D341Med (cell line): ENCODE data around the gene SCYGR8.
"Not testable (repeated sequence)": the region's sequence is repeated elsewhere in the genome, so short reads cannot be mapped to it uniquely, and the experiment has no call there.

Experiments
- DNase-seq: peaks from one replicate; pipeline ENCODE4 v3.0.0; 2012; ENCODE audit warnings: low spot score

The SCYGR8 gene, protein sequence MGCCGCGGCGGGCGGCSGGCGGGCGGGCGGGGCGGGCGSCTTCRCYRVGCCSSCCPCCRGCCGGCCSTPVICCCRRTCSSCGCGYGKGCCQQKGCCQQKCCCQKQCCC

DNA sequence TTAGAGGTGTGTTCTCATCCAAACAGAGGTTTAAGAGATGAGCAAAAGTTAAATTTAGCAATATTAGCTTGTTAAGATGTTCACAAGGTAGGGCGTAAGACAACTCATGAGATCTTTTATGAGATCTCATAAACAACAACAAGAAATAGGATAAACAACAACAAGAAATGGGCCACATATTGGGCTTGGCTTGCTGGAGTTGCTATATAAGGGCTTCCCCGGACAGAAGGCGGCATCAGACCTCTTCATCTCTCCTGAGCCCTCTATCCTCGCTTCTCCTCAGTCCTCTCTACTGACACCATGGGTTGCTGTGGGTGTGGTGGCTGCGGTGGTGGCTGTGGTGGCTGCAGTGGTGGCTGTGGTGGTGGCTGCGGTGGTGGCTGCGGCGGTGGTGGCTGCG lies at the start of gene SCYGR8:
TSS of gene SCYGR8 (plus strand) at position 301 of the 400 bp plus-strand sequence. CDS start at position 301, 0 bp downstream.
- no peak for DNase-seq

GRCh38 chr2:227696990-227697679 lies 48.6 kb upstream of the SCYGR8 start:
- DNase-seq = no peak

- no peak for DNase-seq
These were observed 44.1 kb upstream of the SCYGR8 start for GRCh38 chr2:227701556-227701955.

- DNase-seq = no peak
These were observed 42.4 kb upstream of the SCYGR8 start for GRCh38 chr2:227703280-227703732.

GRCh38 chr2:227703961-227704360 lies 41.7 kb upstream of the SCYGR8 start:
- no peak for DNase-seq

DNA sequence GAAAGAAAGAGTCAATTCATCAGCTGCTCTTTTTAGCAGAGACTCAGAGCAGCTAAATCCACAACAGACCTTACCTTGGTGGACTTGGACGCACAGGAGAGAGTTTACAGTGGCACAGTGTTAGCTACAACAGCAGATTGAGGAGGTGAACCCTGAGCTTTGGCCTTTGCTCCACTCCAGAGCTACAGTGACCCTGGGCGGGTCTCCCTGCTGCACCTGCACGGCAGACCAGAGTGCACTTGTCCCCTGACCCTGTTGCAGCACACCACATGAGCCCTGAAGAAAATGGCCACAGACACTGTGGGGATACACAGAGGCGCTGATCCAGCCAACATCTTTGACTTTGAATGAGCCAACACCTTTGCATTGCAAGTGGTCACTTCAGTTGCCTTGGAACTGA lies 38.8 kb upstream of the SCYGR8 start:
- DNase-seq = no peak

DNA sequence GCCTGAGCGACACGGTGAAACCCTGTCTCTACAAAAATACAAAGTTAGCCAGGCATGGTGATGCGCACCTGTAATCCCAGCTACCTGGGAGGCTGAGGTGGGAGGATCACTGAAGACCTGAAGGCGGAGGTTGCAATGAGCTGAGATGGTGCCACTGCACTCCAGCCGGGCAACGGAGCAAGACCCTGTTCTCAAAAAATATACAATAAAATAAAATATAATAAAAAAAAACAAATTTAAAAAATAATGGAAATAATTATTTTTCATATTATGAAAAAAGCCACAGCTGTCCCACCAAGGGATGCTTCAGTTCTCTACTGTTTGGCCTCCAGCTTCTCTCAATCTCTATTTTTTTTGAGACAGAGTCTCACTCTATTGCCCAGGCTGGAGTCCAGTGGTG lies 38.3 kb upstream of the SCYGR8 start:
- no peak for DNase-seq

- DNase-seq = no peak
These were observed 34.7 kb upstream of the SCYGR8 start for GRCh38 chr2:227710986-227711385.

DNA sequence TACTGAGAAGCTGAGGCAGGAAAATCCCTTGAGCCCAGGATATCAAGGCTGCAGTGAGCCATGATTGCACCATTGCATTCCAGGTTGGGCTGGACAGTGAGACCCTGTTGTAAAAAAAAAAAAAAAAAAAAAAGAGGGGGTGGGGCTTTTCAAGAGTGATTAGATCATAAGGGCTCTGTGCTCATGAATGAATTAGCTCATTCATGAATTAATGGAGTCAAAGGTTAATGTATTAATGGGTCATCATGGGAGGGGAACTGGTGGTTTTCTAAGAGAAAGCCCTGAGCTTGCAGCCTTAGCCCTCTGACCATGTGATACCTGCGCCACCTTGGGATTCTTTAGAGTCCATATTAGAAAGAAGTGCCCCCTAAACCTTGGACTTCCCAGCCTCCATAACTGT lies 32.4 kb upstream of the SCYGR8 start:
- no peak for DNase-seq

- DNase-seq = no peak
These were observed 29.2 kb upstream of the SCYGR8 start for GRCh38 chr2:227716501-227716900.

DNA sequence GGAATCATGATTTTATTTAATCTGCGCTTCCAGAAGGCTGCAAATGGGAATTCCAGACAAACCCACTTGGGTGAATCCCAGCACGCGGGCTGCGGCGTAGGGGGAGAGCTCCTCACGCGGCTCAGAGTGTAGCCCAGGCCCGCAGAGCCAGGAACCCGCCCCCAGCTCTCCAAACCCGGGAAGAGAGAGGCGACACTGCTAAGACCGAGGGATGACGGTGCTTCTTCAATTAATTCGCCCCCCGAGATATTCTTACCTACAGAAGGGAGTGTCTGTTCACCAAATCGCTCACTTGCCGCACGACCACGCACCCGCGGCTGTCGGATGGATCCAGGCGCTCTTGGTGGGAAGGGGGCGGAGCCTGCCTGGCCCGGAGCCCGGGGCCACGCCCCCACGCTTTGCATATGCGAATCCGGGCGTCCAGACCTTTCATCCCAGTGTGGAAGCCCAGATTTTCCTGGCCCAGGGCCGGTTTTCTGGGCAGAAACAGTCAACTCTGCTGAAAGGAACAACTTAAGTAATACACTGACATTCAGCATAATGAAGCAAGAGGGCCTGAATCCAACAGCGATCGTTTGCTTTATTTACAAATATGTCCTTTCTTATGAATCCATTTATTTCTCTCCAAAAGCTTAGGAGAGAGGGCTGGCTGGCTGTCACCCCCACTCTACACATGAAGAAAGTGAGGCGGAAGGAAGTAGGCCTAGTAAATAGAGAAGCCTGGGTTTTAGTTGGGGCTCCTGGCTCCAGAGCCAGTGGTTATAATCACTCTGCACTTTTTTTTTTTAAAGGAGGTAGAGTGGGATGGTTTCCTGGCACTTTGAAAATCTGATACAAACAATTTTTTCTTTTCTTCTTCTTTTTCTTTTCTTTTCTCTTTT lies 27.8 kb upstream of the SCYGR8 start, which contains the start of gene SLC19A3:
TSS of gene SLC19A3 (minus strand) at position 342 of the 881 bp plus-strand sequence. CDS start 15,710 bp downstream, outside the sequence.
- DNase-seq = peak; percentile 83

DNA sequence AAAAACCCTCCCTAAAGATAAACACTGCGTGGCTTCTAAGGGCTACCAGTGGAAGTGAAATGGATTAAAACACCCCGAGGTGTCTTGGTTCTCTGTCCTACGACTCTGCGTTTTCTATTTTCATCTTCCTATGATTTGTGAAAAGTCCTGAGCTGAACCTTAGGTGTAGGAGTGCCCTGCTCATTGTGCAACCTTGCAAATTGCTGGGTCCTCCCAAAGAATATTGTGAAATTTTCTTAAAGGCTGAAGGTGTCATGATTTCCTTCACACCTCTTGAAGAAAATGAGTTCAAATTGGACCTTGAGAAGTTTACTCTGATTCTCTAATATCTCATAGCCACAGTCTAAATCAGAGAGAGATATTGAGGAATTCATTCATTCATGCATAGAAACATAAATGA lies 26.1 kb upstream of the SCYGR8 start:
- no peak for DNase-seq

- no peak for DNase-seq
These were observed 25.0 kb upstream of the SCYGR8 start for GRCh38 chr2:227720680-227721079.

DNA sequence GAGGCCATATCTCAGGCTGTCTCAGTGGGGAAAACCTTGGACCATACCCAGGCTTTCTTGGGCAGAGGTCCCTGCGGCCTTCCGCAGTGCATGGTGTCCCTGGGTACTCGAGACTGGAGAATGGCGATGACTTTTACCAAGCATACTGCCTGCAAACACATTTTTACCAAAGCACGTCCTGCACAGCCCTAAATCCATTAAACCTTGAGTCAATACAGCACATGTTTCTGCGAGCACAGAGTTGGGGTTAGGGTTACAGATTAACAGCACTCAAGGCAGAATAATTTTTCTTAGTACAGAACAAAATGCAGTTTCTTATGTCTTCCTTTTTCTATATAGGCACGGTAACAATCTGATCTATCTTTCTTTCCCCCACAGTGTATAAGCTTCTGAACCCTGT lies 22.9 kb upstream of the SCYGR8 start:
- not testable (repeated sequence) for DNase-seq

DNA sequence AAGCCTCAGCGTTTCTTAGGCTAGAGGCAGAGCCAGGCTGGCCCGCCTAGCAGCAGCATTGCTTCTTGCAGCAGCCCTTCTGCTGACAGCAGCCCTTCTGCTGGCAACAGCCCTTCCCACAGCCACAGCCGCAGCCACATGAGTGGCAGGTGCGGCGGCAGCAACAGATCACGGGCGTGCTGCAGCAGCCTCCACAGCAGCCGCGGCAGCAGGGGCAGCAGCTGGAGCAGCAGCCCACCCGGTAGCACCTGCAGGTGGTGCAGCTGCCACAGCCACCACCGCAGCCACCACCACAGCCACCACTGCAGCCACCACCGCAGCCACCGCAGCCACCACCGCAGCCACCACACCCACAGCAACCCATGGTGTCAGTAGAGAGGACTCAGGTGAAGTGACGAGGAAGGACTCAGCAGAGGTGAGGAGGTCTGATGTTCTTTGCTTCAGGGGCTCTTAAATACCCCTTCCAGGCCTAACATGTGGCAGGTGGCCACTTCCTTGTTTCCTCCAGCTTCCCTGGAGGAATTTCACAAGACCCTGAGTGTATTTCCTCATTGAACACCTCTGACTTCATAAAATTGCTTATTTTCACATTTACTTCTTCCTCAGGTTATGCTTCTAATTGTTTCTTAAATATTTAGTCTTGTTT lies 21.2 kb upstream of the SCYGR8 start, which contains the start of gene SCYGR6:
TSS of gene SCYGR6 (minus strand) at position 364 of the 646 bp plus-strand sequence. CDS start at position 364, 0 bp downstream.
- DNase-seq = no peak

GRCh38 chr2:227728035-227728434 lies 17.7 kb upstream of the SCYGR8 start, which contains the start of gene SCYGR7:
Gene SCYGR7 (plus strand): TSS chr2:227728335. CDS start chr2:227728335, 0 bp downstream.
- no peak for DNase-seq

DNA sequence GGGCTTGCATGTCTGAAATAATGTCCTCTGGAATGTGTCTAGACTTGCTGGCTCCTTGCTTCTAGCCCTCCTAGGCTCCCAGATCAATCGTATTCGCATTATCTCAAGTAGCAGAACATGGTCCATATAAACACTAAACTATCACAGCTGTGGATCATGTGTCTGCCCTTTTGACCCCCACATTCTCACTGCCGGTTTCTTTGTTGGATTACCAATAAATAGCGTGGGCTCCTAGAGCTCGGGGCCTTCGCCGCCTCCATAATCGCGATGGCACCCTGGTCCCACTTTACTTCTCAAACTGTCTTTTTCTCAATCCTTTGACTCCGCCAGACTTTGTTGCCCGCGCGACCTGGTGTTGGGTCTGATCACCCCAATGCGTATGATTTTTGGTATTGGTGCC lies 6.3 kb upstream of the SCYGR8 start:
- no peak for DNase-seq

DNA sequence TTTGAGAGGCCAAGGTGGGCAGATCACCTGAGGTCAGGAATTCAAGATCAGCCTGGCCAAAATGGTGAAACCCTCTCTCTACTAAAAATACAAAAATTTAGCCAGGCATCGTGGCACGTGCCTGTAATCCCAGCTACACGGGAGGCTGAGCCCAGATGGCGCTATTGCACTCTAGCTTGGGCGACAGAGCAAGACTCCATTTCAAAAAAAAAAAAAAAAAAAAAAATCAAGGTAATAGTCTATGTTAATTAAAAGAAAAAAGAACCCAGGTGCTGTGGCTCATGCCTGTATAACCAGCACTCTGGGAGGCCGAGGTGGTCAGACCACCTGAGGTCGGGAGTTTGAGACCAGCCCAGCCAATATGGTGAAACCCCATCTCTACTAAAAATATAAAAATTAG lies 5.0 kb upstream of the SCYGR8 start:
- DNase-seq = not testable (repeated sequence)

GRCh38 chr2:227748079-227748478 lies 2.4 kb downstream of the SCYGR8 start:
- no peak for DNase-seq

DNA sequence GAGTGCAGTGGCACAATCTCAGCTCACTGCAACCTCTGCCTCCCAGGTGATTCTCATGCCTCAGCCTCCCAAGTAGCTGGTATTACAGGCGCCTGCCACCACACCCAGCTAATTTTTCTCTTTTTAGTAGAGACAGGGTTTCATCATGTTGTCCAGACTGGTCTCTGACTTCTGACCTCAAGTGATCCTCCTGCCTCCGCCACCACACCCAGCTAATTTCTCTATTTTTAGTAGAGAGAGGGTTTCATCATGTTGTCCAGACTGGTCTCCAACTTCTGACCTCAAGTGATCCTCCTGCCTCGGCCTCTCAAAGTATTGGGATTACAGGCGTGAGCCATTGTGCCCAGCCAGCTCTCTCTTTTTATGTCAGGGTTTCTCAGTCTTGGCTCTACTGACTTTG lies 10.6 kb downstream of the SCYGR8 start:
- not testable (repeated sequence) for DNase-seq

GRCh38 chr2:227759411-227760118 lies 13.9 kb downstream of the SCYGR8 start:
- DNase-seq = no peak
